Gastroesophageal sphincter (tissue), 3 donors: ENCODE measurements around the gene AKR1B15.

Experiments used
- CTCF ChIP-seq, 4 experiments: fragments of 200-600 bp in 2 of 4; fragments of 450-650 bp in 2 of 4; sonication (generic) in 1 of 4; IDR thresholded peaks; one replicate each; pipeline ENCODE4 v1.5.1; 2017 to 2019; ENCODE audit warnings: antibody characterized with exemption in 4 of 4, mild to moderate bottlenecking in 2 of 4, moderate library complexity in 2 of 4
- POLR2A ChIP-seq, 2 donors: fragments of 450-650 bp; IDR thresholded peaks; one replicate each; pipeline ENCODE4 v1.6.1; 2017; ENCODE audit warnings: antibody characterized with exemption in 2 of 2, mild to moderate bottlenecking in 2 of 2, moderate library complexity in 1 of 2
- POLR2AphosphoS5 ChIP-seq: sonication (generic); formaldehyde crosslinking; IDR thresholded peaks from one replicate; pipeline ENCODE4 v1.6.1; 2017; ENCODE audit warnings: antibody characterized with exemption

GRCh38 chr7:134562136-134562535, 13.2 kb downstream of the AKR1B15 start:
- TF ChIP-seq CTCF (IDR thresholded peaks at IDR 0.05), result no peak
- no peak for TF ChIP-seq POLR2AphosphoS5
- TF ChIP-seq POLR2A (IDR thresholded peaks at IDR 0.05), result no peak
